Pulmonary artery endothelial cell (primary cell): Measurements from ENCODE around the gene LRRC55. TPM values are rescaled to one million over a fixed set of nuclear protein-coding genes. Genes with fewer than 3 reads are reported as not detected.

ENCODE experiments used
- DNase-seq: peaks from one replicate; pipeline ENCODE4 v3.0.0-alpha.2; 2011; ENCODE audit warnings: low read depth, low spot score
- total RNA-seq: library from RNA; depleted of rRNA; stranded (reverse); fragments of >200 nt; gene quantifications from 2 replicates; pipeline ENCODE4 v1.2.3, GENCODE V29; 2014

Gene LRRC55
- total RNA-seq, 1 donor from 2014 or later = not detected

- no peak for DNase-seq
Observed at GRCh38 chr11:57235761-57236703, 54.3 kb downstream of the LRRC55 start.

- no peak for DNase-seq
Observed at GRCh38 chr11:57237204-57237681, 55.5 kb downstream of the LRRC55 start, which contains the start of gene APLNR. Gene APLNR (minus strand): TSS chr11:57237250. CDS start chr11:57237004, 246 bp downstream.

- no peak for DNase-seq
Observed at GRCh38 chr11:57239348-57239747, 57.6 kb downstream of the LRRC55 start.

GRCh38 chr11:57240007-57240406, 58.3 kb downstream of the LRRC55 start:
- DNase-seq = no peak

GRCh38 chr11:57240757-57241156, 59.0 kb downstream of the LRRC55 start:
- DNase-seq = no peak

Other genes with a start within 250 kb of the LRRC55 start
- not detected in 2 replicates for gene OR5AK2, start 193.0 kb upstream of the LRRC55 start, total RNA-seq
- gene APLNR, start 55.3 kb downstream of the LRRC55 start, total RNA-seq = not detected in 2 replicates
- 66.1 and 107 TPM in 2 replicates for gene TNKS1BP1, start 143.0 kb downstream of the LRRC55 start, total RNA-seq
- gene SSRP1, start 153.9 kb downstream of the LRRC55 start, total RNA-seq = 102 and 115 TPM in 2 replicates
- not detected in 2 replicates for gene P2RX3, start 156.4 kb downstream of the LRRC55 start, total RNA-seq
- not detected in 2 replicates for gene PRG3, start 199.2 kb downstream of the LRRC55 start, total RNA-seq
- gene PRG2, start 208.7 kb downstream of the LRRC55 start, total RNA-seq = 0.40 TPM in 1 of 2 replicates, not detected in the other
- gene SLC43A3, start 245.2 kb downstream of the LRRC55 start, total RNA-seq = 48.0 and 74.0 TPM in 2 replicates